ENCODE measurements around the gene OSTM1. TPM values are rescaled to one million over a fixed set of nuclear protein-coding genes. Genes with fewer than 3 reads are reported as not detected.

Gene OSTM1
- total RNA-seq, 1 experiment from 2014 or later, result 20.9 TPM

- Histone ChIP-seq H3K4me1 (ENCODE audit: insufficient read depth, low read length) (peaks cover 6% of the 10 kb centered on the region), H3K79me2 (ENCODE audit: insufficient read depth, low read length) (no peaks in the 10 kb centered on the region), H2BK15ac (ENCODE audit: low read depth, low read length) (no peak overlapping the region), H2AFZ (ENCODE audit: low read length) (peak overlapping the region; percentile 91), H4K91ac (ENCODE audit: insufficient read length, low read depth, low read length) (no peak overlapping the region), H3K9ac (ENCODE audit: extremely low read depth, insufficient read length, low read length) (no peak overlapping the region), H3K23me2 (ENCODE audit: insufficient read length, low read depth, low read length, poor library complexity, severe bottlenecking) (no peaks in the 10 kb centered on the region), H3K27ac (ENCODE audit: insufficient read length, low read depth, low read length) (no peak overlapping the region), H4K5ac (ENCODE audit: insufficient read length, low read depth, low read length) (no peak overlapping the region), H2BK20ac (ENCODE audit: low read depth, low read length, poor library complexity, severe bottlenecking) (no peak overlapping the region), H3T11ph (ENCODE audit: low read length) (no peak overlapping the region), H3K9me3 (ENCODE audit: control insufficient read depth, low read depth, low read length) (no peaks in the 10 kb centered on the region), H3K4ac (ENCODE audit: low read depth, low read length) (no peak overlapping the region), H4K8ac (replicated peaks; ENCODE audit: insufficient read length, low read depth, low read length) (no peak overlapping the region), H3K23ac (ENCODE audit: insufficient read length, low read depth, low read length) (no peak overlapping the region), H3K27me3 (ENCODE audit: insufficient read depth, low read length) (peaks cover 3% of the 10 kb centered on the region; the same call in 1 of the 2 replicates), H2BK5ac (ENCODE audit: insufficient read length, low read length) (no peak overlapping the region), H3K79me1 (ENCODE audit: insufficient read depth, low read depth, low read length, poor library complexity, severe bottlenecking) (no peaks in the 10 kb centered on the region), H3K4me2 (ENCODE audit: insufficient read depth, insufficient read length, low read length) (peak overlapping the region; percentile 8), H4K20me1 (ENCODE audit: control insufficient read depth, insufficient read depth, insufficient read length) (no peaks in the 10 kb centered on the region), H2BK120ac (ENCODE audit: low read depth, low read length, poor library complexity, severe bottlenecking) (no peak overlapping the region), H2BK12ac (ENCODE audit: insufficient read length, low read depth, low read length) (no peak overlapping the region), H3K56ac (ENCODE audit: insufficient read length, low read depth, low read length) (no peak overlapping the region), H3K18ac (ENCODE audit: insufficient read length, low read depth, low read length) (no peak overlapping the region), H2AK5ac (ENCODE audit: insufficient read length, low read length) (no peak overlapping the region), H3K14ac (ENCODE audit: insufficient read depth, low read length) (no peak overlapping the region)
- WGBS (ENCODE audit: extremely low coverage, insufficient read length, low lambda C conversion rate), result no CpG with 5 or more reads among the region's 5 CpGs
- Mint-ChIP-seq H3K36me3 (ENCODE audit: insufficient read depth in 1 of 3, low read depth in 3 of 3) (no peaks in the 10 kb centered on the region), H3K4me3 (0 out of 5 replicates have a peak overlapping the region, but pooled peaks of 1 of the 2 experiments have one; percentile 21), H3K27me3 (ENCODE audit: low read depth) (peaks cover 23% of the 10 kb centered on the region), H3K27ac (peak overlapping the region in 1 of 3 experiments; percentile 88; a peak in 4 of 7 replicates), H3K9me3 (no peaks in the 10 kb centered on the region), H3K4me1 (peaks cover 17% of the 10 kb centered on the region in 2 experiments)
- DNase-seq, result peak; percentile 77
- TF ChIP-seq, protein P1, sequence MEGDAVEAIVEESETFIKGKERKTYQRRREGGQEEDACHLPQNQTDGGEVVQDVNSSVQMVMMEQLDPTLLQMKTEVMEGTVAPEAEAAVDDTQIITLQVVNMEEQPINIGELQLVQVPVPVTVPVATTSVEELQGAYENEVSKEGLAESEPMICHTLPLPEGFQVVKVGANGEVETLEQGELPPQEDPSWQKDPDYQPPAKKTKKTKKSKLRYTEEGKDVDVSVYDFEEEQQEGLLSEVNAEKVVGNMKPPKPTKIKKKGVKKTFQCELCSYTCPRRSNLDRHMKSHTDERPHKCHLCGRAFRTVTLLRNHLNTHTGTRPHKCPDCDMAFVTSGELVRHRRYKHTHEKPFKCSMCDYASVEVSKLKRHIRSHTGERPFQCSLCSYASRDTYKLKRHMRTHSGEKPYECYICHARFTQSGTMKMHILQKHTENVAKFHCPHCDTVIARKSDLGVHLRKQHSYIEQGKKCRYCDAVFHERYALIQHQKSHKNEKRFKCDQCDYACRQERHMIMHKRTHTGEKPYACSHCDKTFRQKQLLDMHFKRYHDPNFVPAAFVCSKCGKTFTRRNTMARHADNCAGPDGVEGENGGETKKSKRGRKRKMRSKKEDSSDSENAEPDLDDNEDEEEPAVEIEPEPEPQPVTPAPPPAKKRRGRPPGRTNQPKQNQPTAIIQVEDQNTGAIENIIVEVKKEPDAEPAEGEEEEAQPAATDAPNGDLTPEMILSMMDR (conservative IDR thresholded peaks at IDR 0.05), result peak; percentile 21; the same call in 1 of the 3 replicates
Observed at GRCh38 chr6:108106261-108106660, 31.7 kb upstream of the OSTM1 start.

Measured in H9 (cell line).